GM18499 (cell line): ENCODE data around the gene AGR2.
"Not testable (repeated sequence)": the region's sequence is repeated elsewhere in the genome, so short reads cannot be mapped to it uniquely, and the experiment has no call there.

Experiments
- ATAC-seq: cut with Tn5 transposase; IDR thresholded peaks from one replicate; pipeline ENCODE4 v1.9.1; 2021; ENCODE audit warnings: moderate number of reproducible peaks; ENCODE audit not compliant: insufficient read depth, unreplicated experiment

The AGR2 gene

GRCh38 chr7:16778476-16778875 is 26.3 kb downstream of the AGR2 start:
- ATAC-seq: no peak

DNA sequence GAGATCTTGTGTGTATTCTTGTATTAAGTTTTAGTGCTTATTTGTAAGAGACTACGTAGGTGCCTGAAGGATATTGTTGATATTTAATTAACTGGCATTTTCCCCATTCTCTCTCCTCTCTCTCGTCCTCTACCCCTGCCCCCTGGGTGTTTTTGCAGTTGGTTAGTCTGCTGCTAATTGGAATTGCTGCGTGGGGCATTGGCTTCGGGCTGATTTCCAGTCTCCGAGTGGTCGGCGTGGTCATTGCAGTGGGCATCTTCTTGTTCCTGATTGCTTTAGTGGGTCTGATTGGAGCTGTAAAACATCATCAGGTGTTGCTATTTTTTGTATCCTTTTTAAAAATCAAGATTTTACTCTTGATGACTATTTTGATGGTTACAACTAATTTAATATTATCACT is 28.7 kb downstream of the AGR2 start:
- no peak for ATAC-seq

DNA sequence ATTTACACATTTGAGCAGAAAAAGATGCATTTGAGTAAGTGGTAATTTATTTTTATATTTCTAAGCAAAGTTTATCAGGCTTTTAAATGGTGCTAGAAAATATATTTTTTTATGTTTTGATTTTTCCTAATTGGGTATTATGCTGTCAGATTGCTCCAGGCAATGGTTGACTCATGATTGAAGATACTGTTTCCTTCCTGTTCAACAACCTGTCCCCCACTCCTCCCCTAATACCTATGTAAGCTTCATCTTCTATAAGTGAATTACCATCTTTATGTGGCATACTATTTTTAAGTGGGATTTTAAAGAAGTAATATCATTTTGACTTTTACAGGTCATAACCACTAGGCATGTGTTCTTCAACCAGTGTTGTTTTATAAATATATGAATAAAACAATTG is 29.8 kb downstream of the AGR2 start:
- ATAC-seq: no peak

- ATAC-seq: no peak
Measured at GRCh38 chr7:16774294-16774693, 30.5 kb downstream of the AGR2 start.

DNA sequence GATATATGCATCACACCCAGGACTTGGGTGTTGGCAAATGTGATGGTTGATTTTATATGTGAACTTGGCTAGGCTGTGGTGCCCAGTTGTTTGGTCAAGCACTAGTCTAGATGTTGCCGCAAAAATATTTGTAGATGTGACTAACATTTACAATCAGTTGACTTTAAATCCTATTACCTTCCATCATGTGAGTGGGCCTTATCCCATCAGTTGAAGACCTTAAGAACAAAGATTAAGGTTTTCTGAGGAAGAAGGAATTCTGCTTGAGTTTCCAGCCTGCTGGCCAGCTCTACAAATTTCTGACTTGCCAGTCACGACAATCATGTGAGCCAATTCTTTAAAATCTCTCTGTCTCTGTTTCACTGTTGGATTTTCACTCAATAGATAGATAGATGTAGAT is 30.9 kb downstream of the AGR2 start:
- ATAC-seq: no peak

GRCh38 chr7:16773326-16773725 is 31.5 kb downstream of the AGR2 start:
- no peak for ATAC-seq

- no peak for ATAC-seq
Measured at GRCh38 chr7:16770657-16771329, 34.0 kb downstream of the AGR2 start.

DNA sequence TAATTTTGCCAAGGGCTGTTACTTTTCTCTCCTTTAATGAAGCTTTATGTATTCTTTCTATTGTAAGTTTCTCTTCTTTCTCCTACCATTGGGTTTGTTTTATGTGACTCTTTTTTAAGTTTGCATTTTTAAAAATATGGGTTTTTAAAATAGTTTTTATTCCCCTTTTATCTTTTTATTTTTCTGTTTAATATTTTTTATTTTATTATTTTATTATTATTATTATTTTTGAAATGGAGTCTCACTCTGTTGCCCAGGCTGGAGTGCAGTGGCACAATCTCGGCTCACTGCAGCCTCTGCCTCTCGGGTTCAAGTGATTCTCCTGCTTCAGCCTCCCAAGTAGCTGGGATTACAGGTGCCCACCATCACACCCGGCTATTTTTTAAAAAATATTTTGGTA is 34.8 kb downstream of the AGR2 start:
- not testable (repeated sequence) for ATAC-seq

- ATAC-seq: no peak
Measured at GRCh38 chr7:16765436-16765859, 39.4 kb downstream of the AGR2 start.

GRCh38 chr7:16764942-16765341 is 39.9 kb downstream of the AGR2 start:
- no peak for ATAC-seq

GRCh38 chr7:16762177-16762576 is 42.6 kb downstream of the AGR2 start:
- no peak for ATAC-seq

DNA sequence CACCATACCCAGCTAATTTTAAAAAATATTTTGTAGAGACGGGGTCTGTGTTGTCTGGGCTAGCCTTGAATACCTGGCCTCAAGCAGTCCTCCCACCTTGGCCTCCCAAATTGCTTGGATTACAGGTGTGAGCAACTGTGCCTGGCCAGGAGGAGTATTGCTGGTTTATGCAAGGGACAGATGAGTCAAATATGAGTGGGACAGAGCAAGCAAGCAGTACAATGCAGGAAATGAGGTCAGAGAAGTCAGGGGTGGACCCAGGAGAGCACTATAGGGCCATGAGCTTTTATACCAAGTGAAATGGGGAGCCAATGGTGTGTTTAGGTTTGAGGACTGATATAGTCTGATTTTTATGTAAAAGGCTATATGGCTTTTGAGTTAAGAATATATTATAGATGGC is 45.0 kb downstream of the AGR2 start:
- ATAC-seq: no peak

DNA sequence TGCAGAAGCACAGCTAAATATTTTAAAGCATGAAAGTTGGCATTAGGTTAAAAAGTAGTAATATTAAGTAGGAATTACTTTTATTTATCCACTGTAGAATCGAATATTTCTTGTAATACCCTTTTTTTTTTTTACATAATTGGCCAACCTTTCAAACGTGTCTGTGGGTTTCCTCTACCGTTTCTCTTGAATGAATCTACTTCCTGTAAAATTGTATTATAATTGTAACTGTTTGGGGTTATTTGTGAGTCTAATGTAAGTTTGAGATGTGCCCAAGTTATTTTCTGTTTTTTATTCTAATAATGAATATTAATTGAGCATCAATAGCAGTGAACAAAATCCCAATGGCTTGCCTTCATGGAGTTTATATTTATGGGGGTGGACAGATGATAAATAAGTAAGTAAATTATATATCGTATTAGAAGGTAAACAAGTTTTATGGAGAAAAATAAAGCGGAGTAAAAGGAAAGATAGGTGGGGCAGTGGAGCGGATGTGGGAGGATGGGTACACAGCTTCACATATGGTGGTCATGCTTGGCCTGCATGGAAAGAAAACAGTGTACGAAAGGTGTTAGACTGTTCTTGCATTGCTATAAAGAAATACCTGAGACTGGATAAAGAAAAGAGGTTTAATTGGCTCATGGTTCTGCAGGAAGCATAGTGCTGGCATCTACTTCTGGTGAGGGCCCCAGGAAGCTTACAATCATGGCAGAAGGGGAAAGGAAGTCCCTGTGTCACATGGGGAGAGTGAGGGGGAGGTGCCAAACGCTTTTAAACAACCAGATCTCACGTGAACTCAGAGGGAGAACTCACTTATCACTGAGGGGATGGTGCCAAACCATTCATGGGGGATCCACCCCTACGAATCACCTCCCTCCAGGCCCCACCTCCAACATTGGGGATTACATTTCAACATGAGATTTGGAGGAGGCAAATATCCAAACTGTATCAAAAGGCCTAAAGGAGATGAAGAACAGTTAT is 45.9 kb downstream of the AGR2 start:
- ATAC-seq: no peak

DNA sequence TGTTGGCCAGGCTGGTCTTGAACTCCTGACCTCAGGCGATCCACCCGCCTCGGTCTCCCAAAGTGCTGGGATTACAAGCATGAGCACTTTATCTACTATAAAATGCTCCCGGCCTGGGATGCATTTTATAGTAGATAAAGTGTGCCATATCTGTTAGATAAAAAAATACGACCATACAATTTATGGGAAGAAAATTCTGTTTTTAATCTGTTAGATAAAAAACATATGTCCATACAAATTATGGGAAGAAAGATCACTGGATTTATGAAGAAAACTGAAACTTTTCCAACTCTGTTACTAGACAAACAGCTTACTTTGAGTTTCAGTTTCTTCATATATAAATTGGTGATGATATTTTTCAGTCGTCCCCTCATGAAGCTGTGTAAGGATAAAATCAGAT is 46.8 kb downstream of the AGR2 start:
- ATAC-seq: no peak

DNA sequence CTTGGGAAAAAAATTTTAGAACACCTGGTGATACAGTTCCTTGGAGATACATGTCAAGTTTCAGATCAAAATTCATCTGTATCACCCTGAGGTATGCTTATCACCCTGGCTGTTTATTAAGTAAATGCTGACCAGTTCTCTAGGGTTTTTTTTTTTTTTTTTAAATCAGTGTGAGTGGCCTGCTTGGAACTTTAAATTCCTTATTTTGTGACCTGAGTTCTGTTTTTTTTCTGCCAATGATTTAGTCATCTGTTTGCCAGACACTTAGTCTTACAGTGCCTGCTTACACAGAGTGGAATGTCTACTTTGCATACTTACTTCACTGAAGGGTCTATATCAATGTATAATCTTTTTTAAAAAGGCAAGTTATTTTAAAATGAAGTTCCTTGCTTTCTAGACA is 49.4 kb downstream of the AGR2 start:
- no peak for ATAC-seq

GRCh38 chr7:16754856-16755317 is 49.9 kb downstream of the AGR2 start:
- ATAC-seq: no peak

DNA sequence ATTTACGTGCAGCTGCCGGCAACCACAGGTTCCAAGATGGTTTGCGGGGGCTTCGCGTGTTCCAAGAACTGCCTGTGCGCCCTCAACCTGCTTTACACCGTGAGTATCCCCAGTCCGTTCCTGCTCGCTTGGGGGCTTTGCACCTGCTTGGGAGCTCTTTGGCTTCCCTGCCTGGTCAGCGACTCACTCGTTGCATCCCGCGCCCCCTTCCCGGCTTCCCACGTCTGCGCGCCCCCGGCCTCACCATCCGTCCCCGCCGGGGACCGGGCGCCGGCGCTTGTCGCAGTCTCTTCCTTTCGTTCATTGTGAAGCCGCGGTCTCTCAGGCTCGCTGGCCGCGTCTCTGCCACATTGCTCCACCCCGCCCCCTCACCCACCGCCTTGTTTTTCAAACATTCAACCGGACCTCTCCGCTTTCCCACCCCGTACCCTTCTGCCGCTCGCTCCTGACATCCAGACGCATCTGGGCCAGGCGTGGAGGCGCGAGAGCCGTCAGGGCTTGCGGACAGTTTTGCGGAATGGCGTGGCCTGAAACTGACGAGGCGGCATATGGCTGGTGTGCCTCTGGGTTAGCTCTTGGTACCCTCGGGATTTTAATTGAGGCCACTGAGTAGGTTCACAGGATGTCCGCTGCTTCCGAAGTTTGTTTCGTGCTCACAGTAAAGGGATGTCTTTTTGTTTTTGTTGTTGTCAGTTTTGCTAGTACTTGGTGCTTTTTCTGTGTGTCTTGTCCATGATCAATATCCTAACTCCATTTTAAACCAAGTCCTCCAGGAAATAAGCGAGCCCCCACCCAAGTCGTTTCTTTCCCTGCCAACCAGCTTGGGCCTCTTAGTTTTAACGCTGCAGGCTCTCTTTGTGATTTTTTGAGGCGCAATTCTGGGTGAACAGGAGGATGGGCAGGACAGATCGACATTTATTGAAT is 50.6 kb downstream of the AGR2 start:
- ATAC-seq: no peak

DNA sequence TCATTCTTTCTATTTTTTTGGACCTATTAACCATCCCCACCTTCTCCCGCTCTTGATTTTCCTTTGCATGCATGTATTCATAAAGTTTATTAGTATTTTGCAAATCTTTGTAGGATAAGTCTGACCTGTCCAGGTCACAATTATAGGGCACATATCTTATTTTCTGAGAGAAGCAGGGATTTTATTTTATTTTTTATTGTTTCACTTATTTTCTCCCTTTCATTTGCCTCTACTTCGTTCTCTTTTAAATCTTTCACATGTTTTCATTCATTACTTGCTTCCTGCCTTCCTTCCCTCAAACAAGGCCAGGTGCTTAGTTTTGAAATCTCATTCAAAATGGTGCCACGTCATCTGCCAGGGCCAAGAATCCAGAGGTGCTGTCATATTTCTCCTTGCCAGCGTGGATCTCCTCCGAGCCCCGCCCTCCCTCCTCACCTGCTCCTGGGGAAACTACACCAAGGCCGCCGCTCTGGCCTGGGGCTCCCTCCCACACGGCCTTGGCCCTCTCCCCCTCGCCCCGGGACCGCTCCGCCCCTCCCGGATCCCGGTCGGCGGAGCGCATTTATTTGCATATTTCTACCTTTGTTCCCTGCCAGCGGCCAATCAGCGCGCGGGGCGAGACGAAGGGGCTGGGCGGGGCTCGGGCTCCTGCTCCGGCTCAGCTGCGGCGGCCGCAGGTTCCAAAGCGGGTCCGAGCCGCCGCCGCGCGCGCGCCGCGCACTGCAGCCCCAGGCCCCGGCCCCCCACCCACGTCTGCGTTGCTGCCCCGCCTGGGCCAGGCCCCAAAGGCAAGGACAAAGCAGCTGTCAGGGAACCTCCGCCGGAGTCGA is 51.5 kb downstream of the AGR2 start, which contains the start of gene TSPAN13:
TSPAN13 (plus strand) TSS at position 654 of the 830 bp plus-strand sequence. CDS start 213 bp downstream, outside the sequence.
- ATAC-seq: no peak

GRCh38 chr7:16747102-16747501 is 57.7 kb downstream of the AGR2 start:
- no peak for ATAC-seq
